Skin epidermis (tissue), 12 donors: ENCODE measurements around the gene NOL4L.

ENCODE experiments used
- H3K27ac ChIP-seq, 21 experiments: fragments of 200-600 bp; sonication (generic) in 11 of 21; one replicate each; pipeline ENCODE4 v1.5.0; 2020; ENCODE audit warnings: mild to moderate bottlenecking in 3 of 21, inconsistent platforms in 2 of 21, moderate library complexity in 2 of 21
- H3K4me3 ChIP-seq, 7 experiments: fragments of 200-600 bp; sonication (generic) in 2 of 7; one replicate each; pipeline ENCODE4 v1.5.0; 2020; ENCODE audit warnings: inconsistent platforms in 2 of 7, mild to moderate bottlenecking in 2 of 7, moderate library complexity in 1 of 7

Gene NOL4L

DNA sequence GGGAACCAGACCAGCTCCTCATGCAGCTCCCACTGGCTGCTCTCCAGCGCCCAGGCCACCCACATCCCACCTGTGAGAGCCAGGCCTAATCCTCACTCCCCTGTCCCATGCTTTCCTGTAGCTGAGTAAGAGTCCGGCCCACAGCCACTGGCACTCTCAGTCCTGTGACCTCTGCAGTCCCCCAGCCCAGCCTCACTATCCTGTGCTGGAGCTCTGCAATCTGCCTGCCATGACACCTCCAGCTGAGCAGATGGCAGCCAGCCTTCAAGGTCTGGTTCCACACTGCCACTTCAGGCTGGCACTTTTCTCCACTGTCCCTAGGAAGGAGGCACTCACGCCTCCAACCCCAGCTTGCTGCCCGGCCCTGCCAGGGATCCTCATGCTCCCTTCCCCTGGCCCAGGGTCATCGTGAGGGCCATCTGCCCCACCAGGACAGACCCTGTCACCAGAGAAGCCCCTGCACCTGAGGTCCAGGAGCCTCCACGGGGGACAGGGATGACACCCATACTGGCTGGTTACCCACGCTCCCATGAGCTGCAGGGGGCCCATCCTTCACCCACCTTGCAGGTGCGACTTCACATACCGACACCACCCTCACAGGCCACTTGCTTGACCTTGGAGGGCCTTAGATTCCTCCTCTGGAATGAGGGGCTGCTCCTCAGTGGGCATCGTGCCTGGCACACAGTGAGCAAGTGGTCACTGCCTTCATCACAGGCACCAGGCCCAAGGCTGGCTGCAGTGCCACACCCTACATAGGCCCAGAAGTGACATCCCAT is 126.9 kb downstream of the NOL4L start:
- H3K4me3 ChIP-seq, result no peak overlapping the region

GRCh38 chr20:32457479-32457986 is 127.6 kb downstream of the NOL4L start:
- Histone ChIP-seq H3K4me3 (peak overlapping the region in 5 of 7 experiments; percentile 4 to 27 (median 12)), H3K27ac (peak overlapping the region in 2 of 21 experiments; percentile 8 to 21)

More for the DNA sequence above, 126.9 kb downstream of the NOL4L start:
- no peak overlapping the region for H3K27ac ChIP-seq

DNA sequence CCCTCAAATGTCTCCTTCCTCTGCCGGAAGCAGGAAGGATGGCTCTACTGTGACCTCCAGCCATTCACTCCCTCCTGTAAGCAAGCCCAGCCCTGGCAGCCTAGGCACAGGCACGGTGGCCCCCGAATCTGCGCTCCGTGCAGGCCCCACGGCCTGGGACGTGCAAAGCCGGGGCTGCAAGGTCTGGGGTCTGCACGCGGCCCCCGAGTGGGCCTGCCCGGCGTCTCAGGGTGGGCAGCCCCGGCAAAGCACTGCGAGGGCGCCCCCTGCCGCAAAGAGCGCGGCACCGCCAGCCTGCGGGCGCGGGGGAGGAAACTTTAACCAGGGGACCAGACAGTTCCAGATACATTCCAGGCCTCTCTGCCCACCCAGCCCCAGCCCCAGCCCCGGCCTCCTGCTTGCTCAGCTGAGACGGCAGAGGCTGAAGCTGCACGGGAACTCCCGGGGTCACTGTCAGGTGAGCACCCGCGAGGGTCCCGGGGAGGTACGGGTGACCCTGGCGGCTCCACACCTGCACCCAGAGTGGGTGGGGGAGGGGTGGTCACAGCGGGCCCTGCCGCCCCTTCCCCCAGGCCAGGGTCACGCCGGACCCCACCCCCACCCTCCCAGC is 128.2 kb downstream of the NOL4L start:
- peak overlapping the region in 3 of 21 experiments; percentile 8 to 40 (median 21) for H3K27ac ChIP-seq
- peak overlapping the region in 5 of 7 experiments; percentile 4 to 27 (median 12) for H3K4me3 ChIP-seq

DNA sequence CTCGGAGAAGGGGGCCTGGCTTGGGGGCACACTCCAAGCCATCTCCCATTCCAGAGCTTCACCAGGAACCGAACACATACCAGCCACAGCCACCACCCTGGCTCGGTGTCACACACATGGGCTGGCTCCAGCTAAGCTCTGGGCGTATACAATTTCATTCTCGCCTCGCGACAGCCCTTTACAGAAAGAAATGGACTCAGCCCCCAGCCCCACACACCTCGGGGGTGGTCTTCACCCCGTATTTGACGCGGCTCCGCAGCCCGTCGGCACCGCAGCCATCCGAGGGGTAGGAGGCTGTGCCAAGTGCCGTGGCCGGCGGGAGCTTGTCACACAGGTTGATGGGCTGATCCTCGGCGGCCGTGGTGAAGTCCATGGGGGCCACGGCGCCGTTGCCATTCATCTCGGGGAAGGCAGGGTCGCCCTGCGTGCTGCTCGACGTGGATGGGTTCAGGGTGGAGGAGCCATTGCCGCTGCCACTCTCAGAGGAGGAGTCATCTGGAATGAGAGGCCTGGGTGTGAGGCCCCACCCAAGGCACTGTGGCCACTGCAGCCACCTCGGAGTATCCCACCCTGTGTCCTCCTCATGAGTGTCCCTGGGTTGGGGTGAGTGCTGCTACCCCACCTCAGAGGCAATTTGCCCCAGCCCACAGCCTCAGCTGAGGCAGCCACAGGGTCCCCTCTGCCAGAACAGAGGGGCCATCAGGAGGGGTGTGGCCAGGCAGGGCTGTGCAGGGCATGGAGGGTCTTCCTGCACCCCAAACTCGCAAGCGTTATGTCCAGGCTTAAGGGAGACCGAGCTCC is 129.0 kb downstream of the NOL4L start:
- H3K27ac ChIP-seq, result peak overlapping the region in 1 of 21 experiments; percentile 14

DNA sequence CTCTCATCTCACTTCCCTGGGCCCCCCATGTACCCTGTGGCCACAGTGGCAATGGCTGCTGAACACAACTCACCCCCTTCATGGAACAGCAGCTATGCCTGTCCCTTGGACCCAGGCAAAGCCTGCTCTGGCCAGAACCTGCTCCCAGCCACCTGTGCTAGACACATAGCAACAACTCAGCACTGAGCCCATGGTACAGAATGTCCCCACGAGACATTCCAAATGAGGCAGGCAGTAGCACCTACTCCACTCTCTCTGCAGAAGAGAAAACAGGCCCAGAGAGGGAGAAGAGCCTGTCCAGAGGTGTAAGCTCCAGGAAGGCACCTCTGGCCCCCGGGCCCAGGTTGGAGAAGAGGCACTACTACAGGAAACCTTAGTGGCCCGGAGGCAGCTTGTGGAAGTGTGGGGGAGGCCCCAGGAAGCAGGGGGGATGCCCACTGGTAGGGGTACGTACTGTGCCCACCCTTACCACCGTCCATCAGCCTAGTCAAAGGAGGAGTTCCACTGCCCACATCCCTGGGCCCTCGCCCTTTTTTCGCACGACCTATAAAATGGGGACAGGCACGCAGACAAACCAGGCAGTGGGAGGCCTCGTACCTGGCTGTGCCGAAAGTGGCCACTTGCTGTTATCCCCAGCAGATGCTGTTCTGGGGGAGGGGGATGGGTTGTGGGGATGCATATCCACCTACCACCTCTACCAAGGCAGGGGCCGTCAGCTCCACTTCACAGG is 129.8 kb downstream of the NOL4L start:
- Histone ChIP-seq H3K27ac (no peak overlapping the region), H3K4me3 (no peak overlapping the region)

More for the DNA sequence above, 129.0 kb downstream of the NOL4L start:
- no peak overlapping the region for H3K4me3 ChIP-seq

DNA sequence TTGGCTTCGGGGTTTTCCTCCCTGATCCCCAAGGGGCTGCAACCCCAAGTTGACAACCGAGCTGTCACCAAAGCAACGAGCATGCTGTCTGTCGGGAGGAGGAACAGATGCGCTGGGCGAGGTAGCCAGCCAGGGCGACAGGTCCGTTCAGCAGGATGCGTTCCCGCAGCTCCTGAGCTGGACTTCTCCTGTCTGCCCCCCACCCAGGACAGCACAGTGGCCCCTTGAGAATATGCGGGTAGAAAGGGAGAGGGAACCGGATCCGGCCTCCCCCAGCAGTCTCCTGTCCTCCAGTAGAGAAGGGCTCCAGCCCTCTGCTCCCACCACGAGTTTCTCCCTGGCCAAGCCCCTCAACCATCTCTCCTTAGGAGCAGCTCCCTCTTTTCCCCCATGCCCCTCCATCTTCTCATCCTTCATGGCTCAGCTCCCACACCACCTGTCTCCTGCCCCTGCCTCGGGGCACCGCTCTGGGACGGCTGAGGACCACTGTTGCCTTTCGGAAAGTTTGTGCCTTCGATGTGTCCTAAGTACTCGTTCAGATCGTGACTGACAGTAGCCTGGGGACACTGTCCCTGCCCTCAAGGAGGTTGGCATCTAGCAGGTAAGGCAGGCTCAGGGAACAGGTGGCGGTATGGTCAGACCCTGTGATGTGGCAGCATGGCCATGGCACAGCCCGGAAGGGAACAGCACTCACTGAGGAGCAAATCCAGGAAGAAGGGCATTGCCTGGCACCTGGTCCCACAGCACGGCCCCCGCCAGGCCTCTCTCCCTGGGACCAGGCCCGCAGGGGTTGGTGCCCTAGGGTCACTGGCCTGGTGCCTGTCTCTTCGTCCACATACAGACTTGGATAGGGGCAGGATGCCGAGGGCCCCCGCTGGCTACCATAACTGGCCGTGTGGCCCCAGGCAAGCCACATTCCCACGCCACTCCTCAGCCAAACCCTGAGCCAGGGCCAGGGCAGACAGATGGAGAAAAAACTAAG is 130.7 kb downstream of the NOL4L start:
- Histone ChIP-seq H3K27ac (no peak overlapping the region), H3K4me3 (no peak overlapping the region)

- Histone ChIP-seq H3K4me3 (no peak overlapping the region), H3K27ac (no peak overlapping the region)
Measured at GRCh38 chr20:32453467-32454163, 131.5 kb downstream of the NOL4L start.

- no peak overlapping the region for H3K4me3 ChIP-seq
- no peak overlapping the region for H3K27ac ChIP-seq
Measured at GRCh38 chr20:32452776-32453466, 132.2 kb downstream of the NOL4L start.

DNA sequence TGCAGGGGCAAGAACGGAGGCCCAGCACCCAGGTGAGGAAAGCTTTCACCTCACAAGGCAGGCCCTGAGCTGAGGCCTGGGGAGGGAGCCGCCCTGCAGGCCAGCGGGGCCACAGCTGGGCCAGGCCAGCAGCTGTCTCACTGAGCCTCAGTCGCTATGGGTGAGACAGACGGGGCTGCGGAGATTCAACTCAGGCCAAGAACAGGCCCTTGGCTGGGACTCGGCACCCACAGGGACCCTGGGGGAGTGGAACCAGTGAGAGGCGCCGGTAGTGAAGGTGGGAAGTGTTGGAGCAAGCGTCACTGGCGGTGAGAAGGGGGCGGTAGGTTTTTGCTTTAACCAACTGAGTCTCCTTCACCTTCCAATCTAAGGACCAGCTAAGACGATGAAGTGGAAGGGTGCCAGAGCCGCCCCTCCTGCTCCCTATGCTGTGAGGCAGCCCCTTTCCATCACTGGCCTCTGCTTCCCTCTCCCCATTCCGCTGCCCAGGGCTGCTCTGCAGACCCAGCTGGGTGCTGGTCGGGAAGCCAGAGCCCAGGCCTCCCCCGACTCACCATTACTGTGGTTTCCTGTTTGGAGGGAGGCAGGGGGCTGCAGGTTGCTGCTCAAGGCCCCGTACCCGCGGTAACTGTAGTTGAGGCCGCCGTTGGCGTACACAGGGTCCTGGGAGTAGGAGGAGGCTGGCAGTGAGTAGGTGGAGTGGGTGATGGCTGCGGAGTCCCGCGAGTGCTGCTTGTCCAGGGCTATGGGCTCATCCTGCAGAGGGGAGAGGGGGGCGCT is 133.3 kb downstream of the NOL4L start:
- H3K27ac ChIP-seq, result no peak overlapping the region

DNA sequence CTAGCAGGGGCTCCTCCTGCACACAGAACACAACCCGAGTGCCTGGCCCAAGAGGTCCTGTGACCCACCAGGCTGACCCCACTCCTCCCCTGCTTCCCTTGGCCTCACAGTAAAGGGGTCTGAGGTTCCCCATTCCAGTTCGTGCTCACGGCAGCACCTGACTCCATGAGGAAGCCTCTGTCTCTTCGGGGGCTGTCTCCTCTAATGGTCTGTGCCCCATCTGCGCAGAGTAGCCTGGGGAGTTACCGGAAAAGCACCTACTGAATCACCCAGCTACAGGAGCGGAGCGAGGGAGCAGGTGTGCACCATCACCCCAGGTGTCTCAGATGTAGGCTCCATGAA is 133.8 kb downstream of the NOL4L start:
- Histone ChIP-seq H3K4me3 (no peak overlapping the region), H3K27ac (peak overlapping the region in 1 of 21 experiments; percentile 43)

More for the DNA sequence above, 133.3 kb downstream of the NOL4L start:
- H3K4me3 ChIP-seq, result no peak overlapping the region

DNA sequence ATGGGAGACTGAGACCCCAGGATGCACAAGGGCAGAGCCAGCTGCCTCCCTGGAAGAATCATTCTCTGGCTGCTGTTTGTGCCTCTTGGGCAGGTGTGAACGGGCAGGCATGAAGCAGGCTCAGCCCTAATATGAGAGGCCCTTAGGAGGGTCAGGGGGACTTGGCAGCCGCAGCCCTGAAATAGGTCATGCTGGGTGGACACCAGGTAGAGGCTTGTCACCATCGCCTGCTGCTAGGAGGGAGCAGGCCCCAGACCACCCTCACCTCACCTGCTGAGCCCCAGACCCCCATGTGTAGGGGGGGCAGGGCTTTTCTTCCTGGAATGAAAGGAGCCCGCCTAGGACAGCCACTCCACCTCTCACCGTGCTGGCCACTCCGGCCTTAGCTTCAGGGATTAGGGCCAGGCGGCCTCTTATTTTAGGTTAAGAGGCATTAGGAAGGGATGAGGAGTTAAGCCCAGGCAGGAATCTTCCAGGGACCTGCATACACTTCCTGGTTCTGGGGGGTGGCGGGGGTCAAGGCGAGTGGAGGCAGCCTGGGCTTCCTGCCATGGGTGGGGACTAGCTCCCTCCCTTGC is 134.6 kb downstream of the NOL4L start:
- Histone ChIP-seq H3K27ac (peak overlapping the region in 8 of 21 experiments; percentile 15 to 56 (median 24)), H3K4me3 (no peak overlapping the region)

- peak overlapping the region in 10 of 21 experiments; percentile 10 to 56 (median 22) for H3K27ac ChIP-seq
- H3K4me3 ChIP-seq, result no peak overlapping the region
Measured at GRCh38 chr20:32449890-32450401, 135.2 kb downstream of the NOL4L start.

GRCh38 chr20:32449057-32449889 is 135.9 kb downstream of the NOL4L start:
- peak overlapping the region in 9 of 21 experiments; percentile 2 to 67 (median 21) for H3K27ac ChIP-seq
- H3K4me3 ChIP-seq, result no peak overlapping the region

DNA sequence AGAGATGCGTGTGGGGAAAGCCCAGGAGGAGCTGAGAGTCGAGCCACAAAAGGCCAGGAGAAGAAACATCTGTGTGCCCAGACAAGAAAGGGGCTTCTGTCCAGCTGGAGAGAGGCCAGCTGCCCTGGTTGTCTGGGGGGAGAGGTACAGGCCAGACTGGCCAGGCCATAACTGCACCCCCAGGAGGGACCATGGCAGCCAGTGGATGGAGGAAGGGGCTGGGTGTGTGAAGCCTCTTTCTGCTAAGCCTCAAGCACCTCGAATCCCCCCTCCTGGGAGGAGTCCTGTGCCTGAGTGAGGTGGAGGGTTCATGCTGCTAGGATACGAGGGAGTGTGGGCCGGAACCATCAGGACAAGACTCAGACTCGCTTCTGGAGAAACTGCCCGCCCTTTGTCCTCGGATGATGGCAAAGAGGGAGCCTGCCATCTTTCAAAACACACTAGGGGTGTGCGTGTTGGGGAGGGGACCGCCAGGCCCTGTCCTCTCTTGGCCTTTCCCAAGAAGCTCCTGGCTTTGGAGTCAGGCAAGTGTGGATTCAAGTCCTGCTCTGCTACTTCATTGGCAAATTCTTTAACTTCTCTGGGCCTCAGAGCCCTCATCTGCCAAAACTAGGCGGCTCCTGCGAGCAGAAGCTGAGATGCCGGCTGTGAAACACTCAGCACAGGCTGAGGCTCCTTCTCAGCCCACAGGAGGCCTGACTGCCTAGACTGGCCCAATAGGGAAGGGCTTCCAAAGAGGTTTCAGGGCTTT is 136.7 kb downstream of the NOL4L start:
- Histone ChIP-seq H3K27ac (peak overlapping the region in 6 of 21 experiments; percentile 2 to 67 (median 18)), H3K4me3 (no peak overlapping the region)
